ENCODE measurements around the gene AMBP.

AMBP gene

GRCh38 chr9:114099669-114100270 is 21.7 kb upstream of the AMBP start:
- in situ Hi-C loops (cut with HindIII; ENCODE audit: low pct_ligation_motif_present, low sequenced_read_pairs) = no loop called here
- H3K36me3 ChIP-seq (replicated peaks) = no peaks in the 10 kb centered on the region
- H3K27me3 ChIP-seq (replicated peaks) = peaks cover 12% of the 10 kb centered on the region
- no peak for DNase-seq
- H3K4me3 ChIP-seq (ENCODE audit: low read depth, low read length) = no peak overlapping the region
- no peak overlapping the region for H3K27ac ChIP-seq
- TF ChIP-seq CTCF (IDR thresholded peaks at IDR 0.05; ENCODE audit: low read depth, low read length, missing control alignments) = no peak

- H3K4me3 ChIP-seq (ENCODE audit: low read depth, low read length) = peak within 1 kb of the TSS; percentile 31
- H3K27me3 ChIP-seq (replicated peaks) = peaks cover 12% of the 10 kb centered on the region
- in situ Hi-C loops (cut with HindIII; ENCODE audit: low pct_ligation_motif_present, low sequenced_read_pairs) = no loop called here
- no peak for TF ChIP-seq CTCF (IDR thresholded peaks at IDR 0.05; ENCODE audit: low read depth, low read length, missing control alignments)
- DNase-seq = no peak
- H3K27ac ChIP-seq = no peak within 1 kb of the TSS
- no peaks in the 10 kb centered on the region for H3K36me3 ChIP-seq (replicated peaks)
Measured at GRCh38 chr9:114098936-114099668, 21.0 kb upstream of the AMBP start, which contains the start of gene KIF12. Gene KIF12, minus strand, starts transcription at chr9:114099292. Its CDS starts 16 bp downstream, at chr9:114099276.

GRCh38 chr9:114098021-114098935 is 20.2 kb upstream of the AMBP start:
- no peak for DNase-seq
- Histone ChIP-seq H3K27me3 (replicated peaks) (peaks cover 12% of the 10 kb centered on the region), H3K27ac (no peak overlapping the region), H3K36me3 (replicated peaks) (no peaks in the 10 kb centered on the region), H3K4me3 (ENCODE audit: low read depth, low read length) (peak overlapping the region; percentile 31)
- in situ Hi-C loops (cut with HindIII; ENCODE audit: low pct_ligation_motif_present, low sequenced_read_pairs) = no loop called here
- TF ChIP-seq CTCF (IDR thresholded peaks at IDR 0.05; ENCODE audit: low read depth, low read length, missing control alignments) = no peak

- in situ Hi-C loops (cut with HindIII; ENCODE audit: low pct_ligation_motif_present, low sequenced_read_pairs) = no loop called here
- DNase-seq = no peak
- Histone ChIP-seq H3K36me3 (replicated peaks) (no peaks in the 10 kb centered on the region), H3K27ac (no peak overlapping the region), H3K4me3 (ENCODE audit: low read depth, low read length) (no peak overlapping the region), H3K27me3 (replicated peaks) (peaks cover 12% of the 10 kb centered on the region)
- TF ChIP-seq CTCF (IDR thresholded peaks at IDR 0.05; ENCODE audit: low read depth, low read length, missing control alignments) = no peak
Measured at GRCh38 chr9:114097613-114098020, 19.5 kb upstream of the AMBP start.

- H3K27ac ChIP-seq = no peak overlapping the region
- in situ Hi-C loops (cut with HindIII; ENCODE audit: low pct_ligation_motif_present, low sequenced_read_pairs) = no loop called here
- H3K27me3 ChIP-seq (replicated peaks) = peaks cover 12% of the 10 kb centered on the region
- DNase-seq = no peak
- no peak overlapping the region for H3K4me3 ChIP-seq (ENCODE audit: low read depth, low read length)
- no peaks in the 10 kb centered on the region for H3K36me3 ChIP-seq (replicated peaks)
- no peak for TF ChIP-seq CTCF (IDR thresholded peaks at IDR 0.05; ENCODE audit: low read depth, low read length, missing control alignments)
Measured at GRCh38 chr9:114096866-114097612, 18.9 kb upstream of the AMBP start.

Measured in brain microvascular endothelial cell (primary cell).